Suppressor macrophage treated with lipopolysaccharide for 1 hour (primary cell): ENCODE results near the gene KCNK7.
A peak's percentile ranks its signal among the peaks of the same experiment; 100 is the strongest.

Source experiments
- DNase-seq, 3 donors: peaks; one replicate each; pipeline ENCODE4 v3.0.0-alpha.2; 2020 to 2022

The KCNK7 gene

GRCh38 chr11:65625628-65626342 lies 30.2 kb upstream of the KCNK7 start:
- DNase-seq, result peak; percentile 69 to 88 (median 80)

GRCh38 chr11:65624931-65625627 lies 29.5 kb upstream of the KCNK7 start:
- no peak for DNase-seq

- no peak for DNase-seq
Measured at GRCh38 chr11:65623852-65624616, 28.4 kb upstream of the KCNK7 start.

- DNase-seq, result no peak
Measured at GRCh38 chr11:65623177-65623576, 27.6 kb upstream of the KCNK7 start.

GRCh38 chr11:65622011-65622410 lies 26.4 kb upstream of the KCNK7 start:
- DNase-seq, result no peak

- DNase-seq, result no peak
Measured at GRCh38 chr11:65621460-65621859, 25.9 kb upstream of the KCNK7 start.

GRCh38 chr11:65620666-65621065 lies 25.1 kb upstream of the KCNK7 start:
- DNase-seq, result no peak

GRCh38 chr11:65619281-65619928 lies 23.8 kb upstream of the KCNK7 start:
- DNase-seq, result no peak

- no peak for DNase-seq
Measured at GRCh38 chr11:65618763-65619162, 23.2 kb upstream of the KCNK7 start.

GRCh38 chr11:65617990-65618751 lies 22.6 kb upstream of the KCNK7 start:
- DNase-seq, result no peak

- no peak for DNase-seq
Measured at GRCh38 chr11:65617136-65617850, 21.7 kb upstream of the KCNK7 start.

GRCh38 chr11:65616575-65617001 lies 21.0 kb upstream of the KCNK7 start:
- no peak for DNase-seq

- peak; percentile 27 to 58 (median 33) for DNase-seq
Measured at GRCh38 chr11:65615950-65616574, 20.5 kb upstream of the KCNK7 start.

GRCh38 chr11:65615229-65615949 lies 19.8 kb upstream of the KCNK7 start, which contains the start of gene PCNX3:
Gene PCNX3, plus strand, starts transcription at chr11:65615776. Its CDS starts 536 bp downstream, at chr11:65616312.
- peak; percentile 100 for DNase-seq

- peak in 2 of 3 donors; percentile 24 to 36 for DNase-seq
Measured at GRCh38 chr11:65613091-65613928, 17.7 kb upstream of the KCNK7 start.

- no peak for DNase-seq
Measured at GRCh38 chr11:65612691-65613090, 17.1 kb upstream of the KCNK7 start.

- DNase-seq, result no peak
Measured at GRCh38 chr11:65611758-65612603, 16.4 kb upstream of the KCNK7 start.

GRCh38 chr11:65611028-65611757 lies 15.6 kb upstream of the KCNK7 start:
- DNase-seq, result peak; percentile 85 to 94 (median 93)
